Omental fat pad (tissue), 4 donors: ENCODE measurements around the gene TNFSF15. TPM values are rescaled to one million over a fixed set of nuclear protein-coding genes. Genes with fewer than 3 reads are reported as not detected.
A peak's percentile ranks its signal among the peaks of the same experiment; 100 is the strongest.
"Not testable (repeated sequence)": the region's sequence is repeated elsewhere in the genome, so short reads cannot be mapped to it uniquely, and the experiment has no call there.

Experiments
- ATAC-seq: fragments of 150-250 bp; one replicate; pipeline ENCODE4 v1.9.1; 2016; ENCODE audit warnings: mild to moderate bottlenecking, moderate library complexity; ENCODE audit not compliant: low FRiP score
- DNase-seq: peaks from one replicate; pipeline ENCODE4 v3.0.0-alpha.2; 2019; ENCODE audit warnings: low spot score
- total RNA-seq, 4 donors: library from RNA; depleted of rRNA; stranded (reverse); fragments of >200 nt; gene quantifications; one replicate each; pipeline ENCODE4 v1.1.0, GENCODE V29; 2016
- TF ChIP-seq, protein P1 (sequence below), 3 donors: fragments of 450-650 bp; IDR thresholded peaks; one replicate each; pipeline ENCODE4 v1.5.1; 2016 to 2017; ENCODE audit warnings: antibody characterized with exemption in 3 of 3, mild to moderate bottlenecking in 3 of 3, moderate library complexity in 2 of 3

The TNFSF15 gene
- total RNA-seq, 4 donors from 2014 or later, result 0.36 to 2.4 (median 0.50) TPM; not detected in 1

DNA sequence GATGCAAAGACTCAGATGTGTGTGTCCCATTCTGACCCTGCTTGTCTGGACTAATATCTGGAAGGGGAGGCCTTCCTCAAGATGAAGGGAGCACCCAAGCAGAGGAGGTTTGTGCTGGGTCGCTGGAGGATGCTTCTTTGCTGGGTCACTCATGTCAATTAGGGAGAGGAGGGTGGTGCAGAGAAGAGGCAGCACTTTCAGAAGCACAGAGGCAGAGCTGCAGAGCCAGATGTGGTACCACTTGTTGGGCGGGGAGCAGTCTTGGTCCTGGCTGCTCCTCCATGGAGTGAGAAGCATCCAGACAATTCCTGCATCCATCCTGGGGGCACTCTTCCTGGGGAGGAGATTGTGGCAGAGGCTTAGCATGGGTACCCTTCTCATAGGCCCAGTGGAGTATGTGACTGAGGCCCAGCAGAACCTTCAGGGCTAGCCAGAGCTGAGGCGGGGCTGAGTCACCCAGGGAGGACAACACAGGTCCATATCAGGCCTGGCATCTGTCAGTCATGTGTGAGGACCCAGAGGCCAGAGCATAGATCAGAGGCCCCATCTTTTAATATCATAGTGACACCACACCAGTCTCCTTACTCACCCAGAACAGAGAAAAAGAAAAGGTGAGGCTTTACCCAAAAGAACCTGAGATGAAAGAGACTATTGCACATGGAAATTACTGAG, 59.8 kb downstream of the TNFSF15 start:
- ATAC-seq (no peak), DNase-seq (no peak)

GRCh38 chr9:114745108-114745848, 60.6 kb downstream of the TNFSF15 start:
- TF ChIP-seq, protein P1, sequence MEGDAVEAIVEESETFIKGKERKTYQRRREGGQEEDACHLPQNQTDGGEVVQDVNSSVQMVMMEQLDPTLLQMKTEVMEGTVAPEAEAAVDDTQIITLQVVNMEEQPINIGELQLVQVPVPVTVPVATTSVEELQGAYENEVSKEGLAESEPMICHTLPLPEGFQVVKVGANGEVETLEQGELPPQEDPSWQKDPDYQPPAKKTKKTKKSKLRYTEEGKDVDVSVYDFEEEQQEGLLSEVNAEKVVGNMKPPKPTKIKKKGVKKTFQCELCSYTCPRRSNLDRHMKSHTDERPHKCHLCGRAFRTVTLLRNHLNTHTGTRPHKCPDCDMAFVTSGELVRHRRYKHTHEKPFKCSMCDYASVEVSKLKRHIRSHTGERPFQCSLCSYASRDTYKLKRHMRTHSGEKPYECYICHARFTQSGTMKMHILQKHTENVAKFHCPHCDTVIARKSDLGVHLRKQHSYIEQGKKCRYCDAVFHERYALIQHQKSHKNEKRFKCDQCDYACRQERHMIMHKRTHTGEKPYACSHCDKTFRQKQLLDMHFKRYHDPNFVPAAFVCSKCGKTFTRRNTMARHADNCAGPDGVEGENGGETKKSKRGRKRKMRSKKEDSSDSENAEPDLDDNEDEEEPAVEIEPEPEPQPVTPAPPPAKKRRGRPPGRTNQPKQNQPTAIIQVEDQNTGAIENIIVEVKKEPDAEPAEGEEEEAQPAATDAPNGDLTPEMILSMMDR (IDR thresholded peaks at IDR 0.05), result no peak
- ATAC-seq, result no peak

More for the DNA sequence above, 59.8 kb downstream of the TNFSF15 start:
- TF ChIP-seq, protein P1 (IDR thresholded peaks at IDR 0.05), result no peak

DNA sequence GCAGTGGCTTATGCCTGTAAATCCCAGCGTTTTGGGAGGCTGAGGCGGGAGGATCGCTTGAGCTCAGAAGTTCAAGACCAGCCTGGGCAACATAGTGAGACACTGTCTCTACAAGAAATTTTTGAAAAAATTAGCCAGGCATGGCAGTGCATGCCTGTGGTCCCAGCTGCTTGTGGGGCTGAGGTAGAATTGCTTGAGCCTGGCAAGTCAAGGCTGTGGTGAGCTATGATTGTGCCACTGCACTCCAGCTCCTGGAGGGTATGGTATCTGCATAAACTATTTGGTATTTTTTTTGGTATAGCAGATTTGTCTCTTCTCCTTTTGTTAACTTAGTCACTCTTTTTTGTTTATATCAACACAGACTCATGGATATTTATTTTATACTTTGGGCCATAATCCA, 62.4 kb downstream of the TNFSF15 start:
- no peak for DNase-seq
- TF ChIP-seq, protein P1 (IDR thresholded peaks at IDR 0.05), result no peak
- ATAC-seq, result no peak

More at GRCh38 chr9:114745108-114745848, 60.6 kb downstream of the TNFSF15 start:
- DNase-seq, result no peak

DNA sequence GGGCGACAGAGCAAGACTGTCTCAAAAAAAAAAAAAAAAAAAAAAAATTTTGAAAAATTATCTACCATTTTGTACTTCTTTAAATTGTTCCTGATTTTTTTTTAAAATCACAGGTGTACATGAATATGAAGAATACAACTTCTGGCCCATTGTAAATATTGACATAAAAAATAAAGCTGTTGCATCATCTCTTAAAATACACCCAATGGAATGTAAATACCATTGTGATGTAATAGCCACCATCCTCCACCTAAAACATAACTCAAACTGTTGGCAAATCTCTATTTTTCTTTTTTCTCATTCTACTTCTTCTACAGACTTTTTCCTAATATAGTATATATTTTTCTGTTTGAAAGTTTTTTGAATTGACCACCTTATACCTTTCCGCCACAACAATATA, 62.9 kb downstream of the TNFSF15 start:
- ATAC-seq, result no peak
- no peak for DNase-seq
- TF ChIP-seq, protein P1 (IDR thresholded peaks at IDR 0.05), result no peak

- not testable (repeated sequence) for DNase-seq, ATAC-seq
Observed at GRCh38 chr9:114741521-114741920, 64.3 kb downstream of the TNFSF15 start.

DNA sequence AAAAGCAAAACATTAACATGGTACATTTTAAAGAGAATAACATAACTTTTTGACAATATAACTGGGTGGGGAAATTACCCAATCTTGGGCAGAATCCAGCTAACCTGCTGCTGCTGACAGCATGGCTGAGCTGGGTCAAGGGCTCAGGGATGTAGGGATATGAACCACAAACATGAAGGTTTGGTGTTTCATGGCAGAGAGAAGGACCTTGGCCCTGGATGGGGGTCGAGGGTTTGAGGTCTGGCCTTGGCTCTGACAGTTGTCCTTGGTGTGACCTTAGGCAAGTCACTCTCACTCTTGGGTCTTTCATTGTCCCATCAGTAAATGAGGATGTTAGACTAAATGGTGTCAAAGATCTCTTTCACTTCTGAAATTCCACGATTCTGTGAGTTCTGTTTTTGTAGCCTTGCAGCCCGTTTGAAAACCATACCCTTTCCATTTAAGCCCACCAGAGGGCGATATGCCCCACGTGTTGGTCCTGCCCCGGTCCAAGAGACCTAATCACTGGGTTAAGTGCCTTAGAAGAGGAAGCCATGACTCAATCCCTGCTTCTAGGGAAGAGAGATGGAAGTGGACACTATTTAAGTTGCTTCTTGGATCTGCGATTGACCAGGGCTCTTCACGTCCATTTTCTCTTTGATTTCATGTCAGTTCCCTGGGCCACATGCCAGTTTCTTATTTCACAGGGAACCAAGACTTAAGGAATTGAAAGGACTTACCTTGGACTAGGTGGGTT, 67.1 kb downstream of the TNFSF15 start:
- peak; percentile 35 for DNase-seq
- ATAC-seq, result peak; percentile 83
- TF ChIP-seq, protein P1 (IDR thresholded peaks at IDR 0.05), result peak in 2 of 3 donors; percentile 25 to 38

GRCh38 chr9:114737847-114738246, 68.0 kb downstream of the TNFSF15 start:
- ATAC-seq (no peak), DNase-seq (no peak)
- TF ChIP-seq, protein P1 (IDR thresholded peaks at IDR 0.05), result no peak
